Measurements from ENCODE around the gene ARPP21.

ARPP21 gene

DNA sequence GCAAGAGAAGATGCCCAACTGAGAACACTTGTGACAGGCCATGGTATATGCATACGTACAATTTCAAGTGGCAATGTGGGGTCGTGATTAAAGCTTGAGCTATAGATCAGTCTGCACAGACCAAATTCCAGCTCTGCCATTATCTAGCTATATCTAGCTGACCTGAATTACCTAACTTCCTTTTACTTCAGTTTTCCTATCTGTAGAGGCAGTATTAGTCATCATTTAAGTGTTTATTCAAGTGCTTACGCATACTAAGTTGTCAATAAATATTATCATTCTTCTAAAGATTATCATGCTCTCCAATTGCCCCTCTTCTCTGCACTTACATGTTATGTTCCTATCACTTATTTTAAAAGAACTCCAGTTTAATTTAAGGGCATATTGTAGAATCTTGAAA is 87.9 kb downstream of the ARPP21 start:
- no peak overlapping the region for H3K27ac ChIP-seq (ENCODE audit: low read length)
- no peaks in the 10 kb centered on the region for H3K79me2 ChIP-seq (ENCODE audit: low read length)
- H3K4me1 ChIP-seq (ENCODE audit: low read length): no peaks in the 10 kb centered on the region; the same call in 1 of the 2 replicates
- H3K27me3 ChIP-seq (ENCODE audit: low read depth, low read length): no peaks in the 10 kb centered on the region
- H3K9me3 ChIP-seq (ENCODE audit: insufficient read depth, low read length): no peaks in the 10 kb centered on the region
- H3K36me3 ChIP-seq (replicated peaks; ENCODE audit: low read depth, low read length): no peaks in the 10 kb centered on the region
- TF ChIP-seq EZH2phosphoT487 (IDR thresholded peaks at IDR 0.05; ENCODE audit: low read depth): no peak
- no peak for TF ChIP-seq CTCF (IDR thresholded peaks at IDR 0.05; ENCODE audit: low read depth, low read length)
- H2AFZ ChIP-seq (ENCODE audit: low read depth, low read length): no peak overlapping the region
- H3K9ac ChIP-seq (ENCODE audit: low read length): no peak overlapping the region
- H3K4me2 ChIP-seq (ENCODE audit: low read length): no peak overlapping the region
- no peak overlapping the region for H3K4me3 ChIP-seq (ENCODE audit: low read length)
- no peaks in the 10 kb centered on the region for H4K20me1 ChIP-seq (ENCODE audit: insufficient read depth, low read length)

DNA sequence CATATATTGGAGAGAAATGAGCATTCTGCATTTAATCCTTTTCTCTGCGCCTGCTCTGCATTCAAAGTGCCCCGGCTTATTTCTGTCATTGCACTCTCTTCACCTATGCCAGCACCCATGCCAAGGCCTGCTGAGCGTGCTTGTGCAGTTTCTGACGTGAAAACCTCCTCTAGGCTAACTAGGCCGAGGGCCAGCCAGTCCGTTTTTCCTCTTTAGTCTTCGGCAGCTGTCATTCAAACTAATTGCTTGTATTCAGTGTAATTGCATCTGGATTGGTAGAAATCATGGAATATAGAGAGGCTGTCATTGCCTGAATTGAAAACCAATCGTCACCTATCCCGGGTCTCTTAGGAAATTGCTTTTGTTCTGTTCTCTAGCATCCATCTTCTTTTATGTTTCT is 94.0 kb downstream of the ARPP21 start:
- TF ChIP-seq CTCF (IDR thresholded peaks at IDR 0.05; ENCODE audit: low read depth, low read length) (no peak), EZH2phosphoT487 (IDR thresholded peaks at IDR 0.05; ENCODE audit: low read depth) (no peak)

DNA sequence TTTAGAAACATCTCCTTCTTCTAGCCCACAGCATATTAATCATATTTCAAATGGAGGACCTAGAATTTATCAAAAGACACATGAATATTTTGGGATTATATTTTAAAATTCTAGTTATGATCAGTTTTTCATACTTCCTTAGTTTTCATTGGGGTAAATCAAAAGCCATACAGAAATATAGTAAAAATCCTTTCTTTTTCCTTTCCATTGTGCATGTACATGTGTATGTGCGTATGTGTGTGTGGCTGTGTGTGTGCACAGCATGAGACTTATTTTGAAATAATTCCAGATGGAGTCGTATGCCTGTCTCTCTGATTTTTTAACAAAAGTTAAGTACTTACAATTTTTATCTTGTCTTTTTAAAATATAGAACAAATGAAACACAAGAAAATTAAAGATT is 94.5 kb downstream of the ARPP21 start:
- H3K9me3 ChIP-seq (ENCODE audit: insufficient read depth, low read length): no peaks in the 10 kb centered on the region
- no peaks in the 10 kb centered on the region for H4K20me1 ChIP-seq (ENCODE audit: insufficient read depth, low read length)

More for the DNA sequence above, 94.0 kb downstream of the ARPP21 start:
- no peak overlapping the region for H2AFZ ChIP-seq (ENCODE audit: low read depth, low read length)
- no peak overlapping the region for H3K4me2 ChIP-seq (ENCODE audit: low read length)
- H3K9me3 ChIP-seq (ENCODE audit: insufficient read depth, low read length): no peaks in the 10 kb centered on the region
- peaks cover 12% of the 10 kb centered on the region for H3K4me1 ChIP-seq (ENCODE audit: low read length)
- no peaks in the 10 kb centered on the region for H4K20me1 ChIP-seq (ENCODE audit: insufficient read depth, low read length)
- no peaks in the 10 kb centered on the region for H3K27me3 ChIP-seq (ENCODE audit: low read depth, low read length)
- no peak overlapping the region for H3K9ac ChIP-seq (ENCODE audit: low read length)
- H3K36me3 ChIP-seq (replicated peaks; ENCODE audit: low read depth, low read length): no peaks in the 10 kb centered on the region
- H3K4me3 ChIP-seq (ENCODE audit: low read length): no peak overlapping the region
- no peaks in the 10 kb centered on the region for H3K79me2 ChIP-seq (ENCODE audit: low read length)
- no peak overlapping the region for H3K27ac ChIP-seq (ENCODE audit: low read length)

GRCh38 chr3:35737080-35737479 is 97.8 kb downstream of the ARPP21 start:
- no peak for TF ChIP-seq CTCF (IDR thresholded peaks at IDR 0.05; ENCODE audit: low read depth, low read length)
- TF ChIP-seq EZH2phosphoT487 (IDR thresholded peaks at IDR 0.05; ENCODE audit: low read depth): no peak
- no peaks in the 10 kb centered on the region for H3K9me3 ChIP-seq (ENCODE audit: insufficient read depth, low read length)
- no peak overlapping the region for H3K27ac ChIP-seq (ENCODE audit: low read length)
- no peak overlapping the region for H3K9ac ChIP-seq (ENCODE audit: low read length)
- H3K79me2 ChIP-seq (ENCODE audit: low read length): no peaks in the 10 kb centered on the region
- peaks cover 29% of the 10 kb centered on the region for H3K4me1 ChIP-seq (ENCODE audit: low read length)
- H4K20me1 ChIP-seq (ENCODE audit: insufficient read depth, low read length): no peaks in the 10 kb centered on the region
- no peak overlapping the region for H3K4me2 ChIP-seq (ENCODE audit: low read length)
- no peaks in the 10 kb centered on the region for H3K36me3 ChIP-seq (replicated peaks; ENCODE audit: low read depth, low read length)
- H2AFZ ChIP-seq (ENCODE audit: low read depth, low read length): no peak overlapping the region
- H3K27me3 ChIP-seq (ENCODE audit: low read depth, low read length): no peaks in the 10 kb centered on the region
- no peak overlapping the region for H3K4me3 ChIP-seq (ENCODE audit: low read length)

More for the DNA sequence above, 94.5 kb downstream of the ARPP21 start:
- Histone ChIP-seq H3K36me3 (replicated peaks; ENCODE audit: low read depth, low read length) (no peaks in the 10 kb centered on the region), H3K9ac (ENCODE audit: low read length) (no peak overlapping the region), H2AFZ (ENCODE audit: low read depth, low read length) (no peak overlapping the region), H3K79me2 (ENCODE audit: low read length) (no peaks in the 10 kb centered on the region), H3K4me2 (ENCODE audit: low read length) (no peak overlapping the region), H3K4me1 (ENCODE audit: low read length) (peaks cover 17% of the 10 kb centered on the region), H3K4me3 (ENCODE audit: low read length) (no peak overlapping the region), H3K27me3 (ENCODE audit: low read depth, low read length) (no peaks in the 10 kb centered on the region), H3K27ac (ENCODE audit: low read length) (no peak overlapping the region)
- TF ChIP-seq EZH2phosphoT487 (IDR thresholded peaks at IDR 0.05; ENCODE audit: low read depth): no peak
- no peak for TF ChIP-seq CTCF (IDR thresholded peaks at IDR 0.05; ENCODE audit: low read depth, low read length)
